Right ventricle myocardium inferior (tissue), 1 donor: ENCODE results near the gene OR10R2. TPM values are rescaled to one million over a fixed set of nuclear protein-coding genes. Genes with fewer than 3 reads are reported as not detected.
"Not testable (repeated sequence)": the region's sequence is repeated elsewhere in the genome, so short reads cannot be mapped to it uniquely, and the experiment has no call there.

Experiments
- ATAC-seq: fragments of 200-7000 bp; cut with Tn5 transposase; one replicate; pipeline ENCODE4 v1.9.1; 2020; ENCODE audit warnings: mild to moderate bottlenecking, moderate library complexity
- DNase-seq: peaks from one replicate; pipeline ENCODE4 v3.0.0; 2021; ENCODE audit errors: missing footprints
- intact Hi-C: fragments of 100-400 bp; cut with DNase I; formaldehyde crosslinking; loops from one replicate; pipeline ENCODE4 v1.11.0; 2022
- long read RNA-seq: library from polyadenylated mRNA; unstranded; transcript quantifications from one replicate; pipeline ENCODE4 v2.0.0, GENCODE V29; 2021
- total RNA-seq: library from RNA; stranded (reverse); fragmentation: NEBNext Ultra II Directional; extraction: Animal tissue kit (Norgen Biotek cat#: 25700); gene quantifications from one replicate; pipeline ENCODE4 v1.2.1, GENCODE V29; 2021
- donor health status: DM: no; HTN: yes; CAD: no; lungs with severe emphysema.

The OR10R2 gene
- total RNA-seq, result not detected
- long read RNA-seq, result 0 reads

- intact Hi-C loops, result no loop called here
- ATAC-seq, result no peak
- DNase-seq, result no peak
Measured at GRCh38 chr1:158471920-158472319, at the start of gene OR10R2. Gene OR10R2, plus strand, starts transcription at chr1:158472220. Its CDS starts 106 bp downstream, at chr1:158472326.

- no peak for DNase-seq
- intact Hi-C loops, result no loop called here
- no peak for ATAC-seq
Measured at GRCh38 chr1:158425027-158425426, 47.0 kb upstream of the OR10R2 start.

GRCh38 chr1:158426137-158426536 lies 45.9 kb upstream of the OR10R2 start, which contains the start of gene OR10K2:
Gene OR10K2, minus strand, starts transcription at chr1:158426237. Its CDS starts 5,371 bp downstream, at chr1:158420866.
- intact Hi-C loops, result no loop called here
- no peak for DNase-seq
- ATAC-seq, result no peak

- ATAC-seq, DNase-seq, intact Hi-C loops: not testable (repeated sequence)
Measured at GRCh38 chr1:158430163-158430562, 41.9 kb upstream of the OR10R2 start.

- ATAC-seq (no peak), DNase-seq (no peak)
- intact Hi-C loops, result no loop called here
Measured at GRCh38 chr1:158434741-158435140, 37.3 kb upstream of the OR10R2 start.

GRCh38 chr1:158445376-158445775 lies 26.6 kb upstream of the OR10R2 start:
- no peak for DNase-seq
- no peak for ATAC-seq
- intact Hi-C loops, result no loop called here

GRCh38 chr1:158454537-158454936 lies 17.5 kb upstream of the OR10R2 start:
- DNase-seq, result no peak
- ATAC-seq, result no peak
- intact Hi-C loops, result no loop called here

- no peak for ATAC-seq
- DNase-seq, result no peak
- intact Hi-C loops, result no loop called here
Measured at GRCh38 chr1:158457246-158457645, 14.8 kb upstream of the OR10R2 start.

GRCh38 chr1:158458263-158458662 lies 13.8 kb upstream of the OR10R2 start:
- intact Hi-C loops, result no loop called here
- ATAC-seq (no peak), DNase-seq (no peak)

GRCh38 chr1:158461534-158461933 lies 10.5 kb upstream of the OR10R2 start, which contains the start of gene OR10K1:
Gene OR10K1, plus strand, starts transcription at chr1:158461834. Its CDS starts 3,728 bp downstream, at chr1:158465562.
- intact Hi-C loops, result no loop called here
- ATAC-seq (no peak), DNase-seq (no peak)

GRCh38 chr1:158485455-158485854 lies 13.4 kb downstream of the OR10R2 start:
- no peak for DNase-seq
- intact Hi-C loops, result no loop called here
- ATAC-seq, result no peak

GRCh38 chr1:158491316-158491715 lies 19.3 kb downstream of the OR10R2 start:
- DNase-seq (no peak), ATAC-seq (no peak)
- intact Hi-C loops, result no loop called here

- intact Hi-C loops, result no loop called here
- ATAC-seq, result no peak
- no peak for DNase-seq
Measured at GRCh38 chr1:158493054-158493453, 21.0 kb downstream of the OR10R2 start.

GRCh38 chr1:158494796-158495195 lies 22.8 kb downstream of the OR10R2 start:
- ATAC-seq, result no peak
- intact Hi-C loops, result no loop called here

GRCh38 chr1:158496374-158496773 lies 24.4 kb downstream of the OR10R2 start:
- intact Hi-C loops, result no loop called here
- DNase-seq, result no peak
- ATAC-seq, result no peak

More at GRCh38 chr1:158494796-158495195, 22.8 kb downstream of the OR10R2 start:
- no peak for DNase-seq

- ATAC-seq (no peak), DNase-seq (no peak)
- intact Hi-C loops, result no loop called here
Measured at GRCh38 chr1:158506369-158506987, 34.5 kb downstream of the OR10R2 start.

GRCh38 chr1:158507511-158507910 lies 35.5 kb downstream of the OR10R2 start:
- intact Hi-C loops, result no loop called here
- DNase-seq, result no peak

GRCh38 chr1:158509471-158510156 lies 37.6 kb downstream of the OR10R2 start:
- ATAC-seq, result no peak
- intact Hi-C loops, result no loop called here
- no peak for DNase-seq

More at GRCh38 chr1:158507511-158507910, 35.5 kb downstream of the OR10R2 start:
- ATAC-seq, result no peak

- no peak for DNase-seq
- no peak for ATAC-seq
- intact Hi-C loops, result no loop called here
Measured at GRCh38 chr1:158516966-158517365, 44.9 kb downstream of the OR10R2 start.

GRCh38 chr1:158520021-158520420 lies 48.0 kb downstream of the OR10R2 start:
- intact Hi-C loops, result loop anchor here (10.0 kb wide), 1 partner anchor 555 kb away; no protein-coding TSS in a partner anchor
- no peak for DNase-seq

More at GRCh38 chr1:158520021-158520420, 48.0 kb downstream of the OR10R2 start:
- no peak for ATAC-seq
